Measurements from ENCODE around the gene NELFCD.
"Not testable (repeated sequence)": the region's sequence is repeated elsewhere in the genome, so short reads cannot be mapped to it uniquely, and the experiment has no call there.

Gene NELFCD

DNA sequence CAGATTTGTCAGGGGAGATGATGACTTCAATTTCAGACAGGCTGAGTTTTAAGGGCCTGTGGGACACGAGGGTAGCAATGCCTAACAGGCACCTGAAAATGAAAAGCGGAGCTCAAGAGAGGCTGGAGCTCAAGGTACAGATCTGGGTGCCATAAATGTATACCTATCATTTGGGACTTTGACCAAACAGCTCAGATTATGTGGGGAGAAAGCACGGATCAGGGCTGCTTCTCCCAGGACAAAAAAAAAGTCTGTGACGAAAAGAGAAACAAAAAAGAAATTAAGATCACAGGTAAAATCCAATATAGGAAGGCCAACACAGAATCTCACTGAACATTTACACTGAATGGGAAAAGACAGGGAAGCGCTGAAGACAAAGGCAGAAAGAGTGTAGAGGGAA is 59.6 kb downstream of the NELFCD start:
- Histone ChIP-seq H3K4me3 (no peak overlapping the region), H3K9me3 (no peaks in the 10 kb centered on the region), H3K36me3 (peaks cover 18 to 30% (median 23%) of the 10 kb centered on the region in 3 donors), H3K27me3 (no peaks in the 10 kb centered on the region), H3K4me1 (peaks cover 0 to 33% (median 17%) of the 10 kb centered on the region in 4 donors), H3K27ac (no peak overlapping the region)
- DNase-seq: no peak
- intact Hi-C loops (cut with DNase I; ENCODE audit: low total_unique reads): no loop called here
- TF ChIP-seq, protein P1, sequence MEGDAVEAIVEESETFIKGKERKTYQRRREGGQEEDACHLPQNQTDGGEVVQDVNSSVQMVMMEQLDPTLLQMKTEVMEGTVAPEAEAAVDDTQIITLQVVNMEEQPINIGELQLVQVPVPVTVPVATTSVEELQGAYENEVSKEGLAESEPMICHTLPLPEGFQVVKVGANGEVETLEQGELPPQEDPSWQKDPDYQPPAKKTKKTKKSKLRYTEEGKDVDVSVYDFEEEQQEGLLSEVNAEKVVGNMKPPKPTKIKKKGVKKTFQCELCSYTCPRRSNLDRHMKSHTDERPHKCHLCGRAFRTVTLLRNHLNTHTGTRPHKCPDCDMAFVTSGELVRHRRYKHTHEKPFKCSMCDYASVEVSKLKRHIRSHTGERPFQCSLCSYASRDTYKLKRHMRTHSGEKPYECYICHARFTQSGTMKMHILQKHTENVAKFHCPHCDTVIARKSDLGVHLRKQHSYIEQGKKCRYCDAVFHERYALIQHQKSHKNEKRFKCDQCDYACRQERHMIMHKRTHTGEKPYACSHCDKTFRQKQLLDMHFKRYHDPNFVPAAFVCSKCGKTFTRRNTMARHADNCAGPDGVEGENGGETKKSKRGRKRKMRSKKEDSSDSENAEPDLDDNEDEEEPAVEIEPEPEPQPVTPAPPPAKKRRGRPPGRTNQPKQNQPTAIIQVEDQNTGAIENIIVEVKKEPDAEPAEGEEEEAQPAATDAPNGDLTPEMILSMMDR (IDR thresholded peaks at IDR 0.05): no peak

GRCh38 chr20:59041487-59041886 is 60.4 kb downstream of the NELFCD start:
- Histone ChIP-seq H3K4me1 (peaks cover 0 to 33% (median 17%) of the 10 kb centered on the region in 4 donors), H3K36me3 (peaks cover 11 to 22% (median 15%) of the 10 kb centered on the region in 3 donors), H3K4me3 (peak overlapping the region; percentile 70 to 78)
- DNase-seq; H3K27me3 ChIP-seq; intact Hi-C loops (cut with DNase I; ENCODE audit: low total_unique reads); H3K27ac ChIP-seq; H3K9me3 ChIP-seq: not testable (repeated sequence)

GRCh38 chr20:59042151-59042795 is 61.2 kb downstream of the NELFCD start, which contains the start of gene PRELID3B:
Gene PRELID3B, minus strand, starts transcription at chr20:59042786. Its CDS starts 56 bp downstream, at chr20:59042730.
- TF ChIP-seq, protein P1 (IDR thresholded peaks at IDR 0.05): no peak
- no peaks in the 10 kb centered on the region for H3K9me3 ChIP-seq
- H3K4me3 ChIP-seq: peak within 1 kb of the TSS; percentile 70 to 78
- intact Hi-C loops (cut with DNase I; ENCODE audit: low total_unique reads): no loop called here
- peaks cover 9 to 14% (median 11%) of the 10 kb centered on the region in 3 donors for H3K36me3 ChIP-seq
- peak; percentile 31 to 70 for DNase-seq
- H3K27me3 ChIP-seq: no peaks in the 10 kb centered on the region
- H3K27ac ChIP-seq: peak within 1 kb of the TSS; percentile 73 to 76
- H3K4me1 ChIP-seq: peaks cover 0 to 33% (median 17%) of the 10 kb centered on the region in 4 donors

GRCh38 chr20:59042796-59043631 is 62.0 kb downstream of the NELFCD start:
- intact Hi-C loops (cut with DNase I; ENCODE audit: low total_unique reads): no loop called here
- H3K4me1 ChIP-seq: peaks cover 0 to 33% (median 17%) of the 10 kb centered on the region in 4 donors
- DNase-seq: peak; percentile 86 to 95
- no peaks in the 10 kb centered on the region for H3K9me3 ChIP-seq
- TF ChIP-seq, protein P1 (IDR thresholded peaks at IDR 0.05): peak in 1 of 2 experiments; percentile 29
- peaks cover 3 to 7% (median 3%) of the 10 kb centered on the region in 3 donors for H3K36me3 ChIP-seq
- H3K4me3 ChIP-seq: peak overlapping the region; percentile 70 to 78
- H3K27me3 ChIP-seq: no peaks in the 10 kb centered on the region
- H3K27ac ChIP-seq: peak overlapping the region; percentile 73 to 76

GRCh38 chr20:59043698-59044097 is 62.6 kb downstream of the NELFCD start:
- no peaks in the 10 kb centered on the region for H3K9me3 ChIP-seq
- peaks cover 0 to 5% (median 0%) of the 10 kb centered on the region in 3 donors for H3K36me3 ChIP-seq
- no peak overlapping the region for H3K27ac ChIP-seq
- H3K27me3 ChIP-seq: no peaks in the 10 kb centered on the region
- no peak overlapping the region for H3K4me3 ChIP-seq
- intact Hi-C loops (cut with DNase I; ENCODE audit: low total_unique reads): no loop called here
- no peak for DNase-seq
- H3K4me1 ChIP-seq: peaks cover 0 to 33% (median 17%) of the 10 kb centered on the region in 4 donors
- TF ChIP-seq, protein P1 (IDR thresholded peaks at IDR 0.05): no peak

DNA sequence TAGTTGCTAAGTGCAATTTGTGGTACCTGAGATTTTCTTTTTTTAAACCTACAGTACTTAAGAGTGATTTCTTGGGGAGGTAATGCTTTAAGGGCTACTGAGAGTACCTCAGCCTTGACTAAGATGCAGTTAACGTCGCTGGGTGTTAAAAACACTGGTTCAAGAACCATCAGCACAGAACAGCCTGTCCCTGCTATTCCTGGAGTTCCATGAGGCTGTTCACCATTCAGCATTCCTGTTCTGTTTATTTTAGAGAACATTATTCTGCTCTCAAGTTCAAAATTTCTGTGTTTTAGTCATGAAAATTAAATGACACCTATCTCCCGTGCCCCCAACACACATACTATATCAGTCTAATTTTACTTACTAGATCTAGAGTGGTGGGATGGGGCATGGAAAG is 63.2 kb downstream of the NELFCD start:
- peaks cover 0 to 33% (median 17%) of the 10 kb centered on the region in 4 donors for H3K4me1 ChIP-seq

More for the DNA sequence above, 63.2 kb downstream of the NELFCD start:
- Histone ChIP-seq H3K36me3 (peaks cover 0 to 5% (median 0%) of the 10 kb centered on the region in 3 donors), H3K27me3 (peaks cover 0 to 3% of the 10 kb centered on the region in 2 donors), H3K27ac (no peak overlapping the region), H3K9me3 (no peaks in the 10 kb centered on the region), H3K4me3 (no peak overlapping the region)
- intact Hi-C loops (cut with DNase I; ENCODE audit: low total_unique reads): no loop called here
- DNase-seq: no peak
- TF ChIP-seq, protein P1 (IDR thresholded peaks at IDR 0.05): no peak

Data from tibial artery (tissue), 4 donors.